Activated T-cell treated with anti-CD3 and anti-CD28 coated beads, Interleukin-2, amount 50 U/mL, for 72 hours (primary cell): ENCODE data around the gene PLB1. TPM values are rescaled to one million over a fixed set of nuclear protein-coding genes. Genes with fewer than 3 reads are reported as not detected.
A peak's percentile ranks its signal among the peaks of the same experiment; 100 is the strongest.

Source experiments
- ATAC-seq, 2 donors: fragments of 150-1000 bp; cut with Tn5 transposase; replicated peaks in 1 of 2; 2 replicates each; pipeline ENCODE4 v1.10.0; 2021; ENCODE audit warnings: moderate library complexity in 2 of 2, mild to moderate bottlenecking in 1 of 2
- DNase-seq, 2 donors: peaks; one replicate each; pipeline ENCODE4 v3.0.0; 2021 to 2022; ENCODE audit warnings: mixed read lengths in 1 of 2
- H3K27ac Mint-ChIP-seq: one replicate; pipeline ENCODE4 v1.8.0; 2022; ENCODE audit warnings: mild to moderate bottlenecking, moderate library complexity, mixed read lengths
- H3K27me3 Mint-ChIP-seq: one replicate; pipeline ENCODE4 v1.8.0; 2022; ENCODE audit warnings: low read depth, mixed read lengths
- H3K36me3 Mint-ChIP-seq, 2 donors: one replicate each; pipeline ENCODE4 v1.8.0; 2022; ENCODE audit warnings: mixed read lengths in 2 of 2, mild to moderate bottlenecking in 1 of 2; ENCODE audit not compliant: insufficient read depth in 2 of 2
- H3K4me1 Mint-ChIP-seq: one replicate; pipeline ENCODE4 v1.8.0; 2022; ENCODE audit warnings: low read depth, mixed read lengths
- H3K4me3 Mint-ChIP-seq, 2 donors: one replicate each; pipeline ENCODE4 v1.8.0; 2022; ENCODE audit warnings: mild to moderate bottlenecking in 2 of 2, mixed read lengths in 2 of 2, moderate library complexity in 2 of 2
- H3K9me3 Mint-ChIP-seq, 2 donors: one replicate each; pipeline ENCODE4 v1.8.0; 2022; ENCODE audit warnings: mixed read lengths in 2 of 2
- total RNA-seq, 2 donors: library from RNA; stranded (reverse); gene quantifications; one replicate each; pipeline ENCODE4 v1.2.3, GENCODE V29; 2022

The PLB1 gene
- total RNA-seq, 2 donors from 2014 or later: 0.72 to 1.9 TPM

DNA sequence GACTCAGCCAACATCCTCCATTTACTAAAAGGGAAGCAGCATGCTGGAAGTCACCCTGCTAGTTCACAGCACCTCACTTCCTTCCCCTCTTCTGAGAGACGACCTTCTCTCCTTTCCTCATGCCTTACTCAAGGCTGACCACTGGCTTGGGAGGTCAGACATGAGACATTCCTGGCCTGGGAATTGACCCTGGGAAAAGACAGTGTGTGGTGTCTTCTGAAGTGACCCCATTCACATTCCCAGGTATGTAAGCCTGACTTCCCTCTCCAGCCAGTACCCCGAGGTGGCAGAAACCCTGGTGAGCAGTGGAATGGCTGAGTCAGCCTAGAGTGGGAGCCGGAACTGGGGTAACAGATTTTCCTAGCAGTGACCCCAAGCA, 92.4 kb downstream of the PLB1 start:
- Mint-ChIP-seq H3K9me3 (no peaks in the 10 kb centered on the region), H3K4me3 (peak overlapping the region; percentile 0), H3K4me1 (peaks cover 49% of the 10 kb centered on the region), H3K36me3 (no peaks in the 10 kb centered on the region), H3K27me3 (no peaks in the 10 kb centered on the region), H3K27ac (no peak overlapping the region)
- DNase-seq (no peak), ATAC-seq (no peak)

DNA sequence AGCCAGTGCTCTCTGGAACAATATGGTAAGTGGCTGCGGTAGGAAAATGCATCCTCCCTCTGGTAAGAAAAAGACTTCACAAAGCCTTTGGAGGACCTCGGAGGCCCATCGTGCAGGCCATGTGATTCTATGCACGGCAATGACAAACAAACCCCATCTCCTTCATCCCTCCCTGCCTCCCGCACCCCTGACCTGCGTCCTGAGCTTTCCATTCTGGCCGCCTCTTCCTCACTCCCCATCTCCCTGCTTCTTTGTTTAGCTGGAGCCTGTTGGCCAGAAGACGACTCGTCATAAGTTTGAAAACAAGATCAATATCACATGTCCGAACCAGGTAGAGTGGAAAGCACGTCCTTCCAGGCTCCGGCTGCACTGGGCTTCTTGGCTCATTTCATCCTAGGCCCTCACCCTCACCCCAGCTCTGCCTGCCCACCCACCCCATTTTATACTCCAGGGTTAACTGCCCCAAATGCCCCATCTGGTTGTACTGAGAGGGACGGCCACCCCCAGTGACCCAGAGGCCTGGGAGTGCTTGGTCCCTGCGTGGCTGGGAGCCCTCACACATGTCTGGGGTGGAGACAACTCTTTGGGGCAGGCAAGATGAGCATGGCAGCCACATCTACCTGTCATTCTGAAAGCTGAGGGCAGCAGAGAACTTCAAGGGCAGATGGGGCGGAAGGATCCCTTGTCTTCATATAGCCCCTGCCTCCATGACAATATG, 94.0 kb downstream of the PLB1 start:
- ATAC-seq (no peak), DNase-seq (no peak)
- peaks cover 48% of the 10 kb centered on the region for H3K4me1 Mint-ChIP-seq
- no peaks in the 10 kb centered on the region for H3K9me3 Mint-ChIP-seq
- H3K27me3 Mint-ChIP-seq: no peaks in the 10 kb centered on the region
- H3K4me3 Mint-ChIP-seq: no peak overlapping the region
- H3K36me3 Mint-ChIP-seq: no peaks in the 10 kb centered on the region
- no peak overlapping the region for H3K27ac Mint-ChIP-seq

- Mint-ChIP-seq H3K27ac (no peak overlapping the region), H3K27me3 (no peaks in the 10 kb centered on the region), H3K4me1 (peaks cover 44% of the 10 kb centered on the region), H3K4me3 (no peak overlapping the region), H3K9me3 (no peaks in the 10 kb centered on the region), H3K36me3 (no peaks in the 10 kb centered on the region)
- ATAC-seq (no peak), DNase-seq (no peak)
Measured at GRCh38 chr2:28590496-28591301, 94.8 kb downstream of the PLB1 start.

GRCh38 chr2:28591711-28592335, 96.0 kb downstream of the PLB1 start:
- Mint-ChIP-seq H3K4me3 (no peak overlapping the region), H3K36me3 (no peaks in the 10 kb centered on the region), H3K4me1 (peaks cover 40% of the 10 kb centered on the region), H3K27me3 (no peaks in the 10 kb centered on the region), H3K9me3 (no peaks in the 10 kb centered on the region), H3K27ac (no peak overlapping the region)
- DNase-seq (no peak), ATAC-seq (no peak)

GRCh38 chr2:28592481-28592880, 96.6 kb downstream of the PLB1 start:
- no peaks in the 10 kb centered on the region for H3K36me3 Mint-ChIP-seq
- H3K4me1 Mint-ChIP-seq: peaks cover 34% of the 10 kb centered on the region
- H3K4me3 Mint-ChIP-seq: no peak overlapping the region
- no peak overlapping the region for H3K27ac Mint-ChIP-seq
- DNase-seq (no peak), ATAC-seq (no peak)
- no peaks in the 10 kb centered on the region for H3K9me3 Mint-ChIP-seq
- no peaks in the 10 kb centered on the region for H3K27me3 Mint-ChIP-seq

DNA sequence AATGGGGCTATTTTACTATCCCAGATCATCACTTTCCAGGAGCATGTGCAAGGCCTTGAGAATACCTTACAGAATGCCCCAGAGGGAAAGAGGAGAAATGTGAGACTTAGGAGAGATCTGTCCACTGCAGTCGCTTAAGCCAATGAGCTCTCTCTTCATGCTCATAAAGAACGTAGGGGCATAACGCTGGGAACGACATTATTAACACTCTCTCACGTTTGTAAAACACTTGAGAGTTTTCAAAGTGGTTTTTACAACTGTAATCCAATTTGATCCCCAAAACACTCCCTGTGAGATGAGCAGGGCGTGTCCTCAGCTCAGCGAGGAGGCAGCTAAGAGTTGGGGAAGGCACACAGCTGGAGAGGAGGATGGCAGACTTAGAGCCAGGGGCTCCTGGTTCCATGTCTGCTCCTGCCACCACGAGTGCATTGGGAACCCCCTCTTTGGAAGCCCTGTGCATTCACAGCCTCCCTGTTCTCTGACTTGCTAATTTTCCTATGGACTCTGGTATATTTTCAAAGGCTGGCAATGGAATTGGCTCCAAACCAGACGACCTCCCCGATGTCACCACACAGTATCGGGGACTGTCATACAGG, 97.4 kb downstream of the PLB1 start:
- H3K9me3 Mint-ChIP-seq: no peaks in the 10 kb centered on the region
- H3K27me3 Mint-ChIP-seq: no peaks in the 10 kb centered on the region
- no peak overlapping the region for H3K27ac Mint-ChIP-seq
- no peak overlapping the region for H3K4me3 Mint-ChIP-seq
- ATAC-seq: no peak
- peaks cover 26% of the 10 kb centered on the region for H3K4me1 Mint-ChIP-seq
- H3K36me3 Mint-ChIP-seq: no peaks in the 10 kb centered on the region
- no peak for DNase-seq

DNA sequence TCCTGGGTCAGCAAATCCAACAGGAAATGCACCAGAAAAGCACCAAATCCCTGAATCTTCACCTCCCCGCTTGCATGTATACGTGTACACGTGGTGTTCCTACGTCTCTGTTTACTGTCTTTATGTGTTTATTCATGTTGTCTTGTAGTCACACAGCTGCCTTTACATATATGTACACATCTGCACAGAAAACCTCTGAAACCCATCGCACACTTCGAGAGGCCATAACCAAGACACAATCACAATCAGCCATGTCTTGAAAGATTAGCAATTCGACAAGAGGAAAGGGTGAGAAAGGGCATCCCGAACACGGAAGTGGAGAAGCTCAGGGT, 98.1 kb downstream of the PLB1 start:
- peak overlapping the region; percentile 91 for H3K27ac Mint-ChIP-seq
- H3K27me3 Mint-ChIP-seq: no peaks in the 10 kb centered on the region
- ATAC-seq (peak; percentile 28 to 30), DNase-seq (no peak)
- H3K9me3 Mint-ChIP-seq: no peaks in the 10 kb centered on the region
- H3K4me3 Mint-ChIP-seq: peak overlapping the region; percentile 67 to 78
- H3K36me3 Mint-ChIP-seq: no peaks in the 10 kb centered on the region
- H3K4me1 Mint-ChIP-seq: peaks cover 21% of the 10 kb centered on the region

GRCh38 chr2:28594332-28595108, 98.7 kb downstream of the PLB1 start:
- H3K9me3 Mint-ChIP-seq: no peaks in the 10 kb centered on the region
- H3K36me3 Mint-ChIP-seq: no peaks in the 10 kb centered on the region
- H3K27me3 Mint-ChIP-seq: no peaks in the 10 kb centered on the region
- H3K4me3 Mint-ChIP-seq: peak overlapping the region; percentile 67 to 78
- peak overlapping the region; percentile 91 for H3K27ac Mint-ChIP-seq
- ATAC-seq: peak; percentile 86 to 94
- DNase-seq: peak; percentile 83 to 87
- H3K4me1 Mint-ChIP-seq: peaks cover 21% of the 10 kb centered on the region

DNA sequence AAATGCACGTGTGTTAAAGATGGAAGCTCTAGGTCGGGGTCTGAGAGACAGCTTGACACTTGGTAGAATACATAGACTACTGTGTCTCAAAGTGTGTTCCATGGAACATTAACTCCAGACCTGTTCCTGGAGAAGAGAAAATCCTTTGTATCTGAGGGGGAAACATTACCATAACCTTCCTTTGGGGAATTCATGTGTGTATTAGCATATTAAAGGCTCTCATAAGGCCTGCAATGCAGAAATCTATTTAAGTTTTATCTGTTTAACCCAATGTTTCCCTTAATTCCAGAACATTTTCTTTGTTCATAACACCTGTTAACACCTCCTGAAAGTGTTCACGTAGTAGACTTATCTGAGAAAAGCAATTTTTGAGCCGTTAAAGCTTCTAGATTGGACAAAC, 99.5 kb downstream of the PLB1 start:
- Mint-ChIP-seq H3K4me3 (no peak overlapping the region), H3K27ac (no peak overlapping the region), H3K36me3 (no peaks in the 10 kb centered on the region), H3K27me3 (no peaks in the 10 kb centered on the region), H3K9me3 (no peaks in the 10 kb centered on the region), H3K4me1 (peaks cover 16% of the 10 kb centered on the region)
- ATAC-seq: no peak
- no peak for DNase-seq

GRCh38 chr2:28598484-28598883, 102.6 kb downstream of the PLB1 start:
- no peak overlapping the region for H3K4me3 Mint-ChIP-seq
- no peaks in the 10 kb centered on the region for H3K27me3 Mint-ChIP-seq
- H3K9me3 Mint-ChIP-seq: no peaks in the 10 kb centered on the region
- H3K27ac Mint-ChIP-seq: no peak overlapping the region
- DNase-seq: no peak
- H3K36me3 Mint-ChIP-seq: no peaks in the 10 kb centered on the region
- peaks cover 25% of the 10 kb centered on the region for H3K4me1 Mint-ChIP-seq
- no peak for ATAC-seq

DNA sequence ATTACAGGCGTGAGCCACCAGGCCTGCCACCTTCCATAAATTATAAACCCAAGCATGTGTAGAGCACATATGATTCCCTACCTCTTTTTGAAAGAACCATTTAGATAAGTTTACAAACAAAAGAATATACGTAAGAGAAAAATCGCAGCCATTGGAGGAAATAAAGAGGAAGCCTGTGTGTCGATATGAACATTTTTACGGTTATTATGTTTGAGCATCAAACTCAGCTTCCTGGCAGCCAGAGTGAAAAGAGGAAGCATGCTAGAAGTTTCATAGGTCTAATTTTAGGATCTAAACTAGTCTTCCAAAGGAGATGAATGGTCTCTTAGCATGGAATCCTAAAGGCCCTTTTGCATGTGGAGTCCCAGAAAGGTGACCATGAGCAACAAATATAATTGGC, 104.3 kb downstream of the PLB1 start:
- Mint-ChIP-seq H3K27ac (no peak overlapping the region), H3K4me3 (no peak overlapping the region), H3K4me1 (peaks cover 18% of the 10 kb centered on the region), H3K9me3 (no peaks in the 10 kb centered on the region), H3K36me3 (no peaks in the 10 kb centered on the region), H3K27me3 (no peaks in the 10 kb centered on the region)
- ATAC-seq (no peak), DNase-seq (no peak)

DNA sequence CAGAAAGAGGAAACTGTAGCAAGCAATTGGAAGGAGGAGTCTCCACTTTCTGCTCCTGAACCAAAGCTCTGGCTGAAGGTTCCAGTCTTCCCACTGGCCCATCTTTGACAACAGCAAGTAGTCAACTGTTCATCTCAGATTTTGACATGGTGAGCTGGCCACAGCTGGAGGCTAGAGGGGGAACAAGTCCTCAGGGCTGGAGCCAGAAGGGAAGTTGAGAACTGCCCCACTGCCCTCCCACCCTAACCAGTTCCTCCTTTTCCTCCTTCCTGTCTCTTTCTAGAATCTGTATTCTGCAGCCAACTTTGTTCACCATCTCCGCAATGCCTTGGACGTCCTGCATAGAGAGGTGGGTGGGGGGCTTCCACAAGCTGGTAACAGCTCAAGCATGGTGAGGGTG, 105.8 kb downstream of the PLB1 start:
- Mint-ChIP-seq H3K4me1 (peaks cover 18% of the 10 kb centered on the region), H3K27ac (no peak overlapping the region), H3K36me3 (no peaks in the 10 kb centered on the region), H3K9me3 (no peaks in the 10 kb centered on the region), H3K27me3 (no peaks in the 10 kb centered on the region), H3K4me3 (no peak overlapping the region)
- DNase-seq: no peak
- ATAC-seq: no peak
